T-cell (primary cell): Measurements from ENCODE around the gene PAK2. TPM values are rescaled to one million over a fixed set of nuclear protein-coding genes. Genes with fewer than 3 reads are reported as not detected.
"Not testable (repeated sequence)": the region's sequence is repeated elsewhere in the genome, so short reads cannot be mapped to it uniquely, and the experiment has no call there.

Experiments used
- ATAC-seq, 4 experiments: fragments of 200-7000 bp in 3 of 4; fragments of 150-1000 bp in 1 of 4; cut with Tn5 transposase; replicated peaks in 1 of 4; 1 replicate in 3 of 4; 2 replicates in 1 of 4; pipeline ENCODE4 v1.10.0; 2021; ENCODE audit warnings: moderate library complexity in 3 of 4, mild to moderate bottlenecking in 2 of 4, moderate number of reproducible peaks in 1 of 4
- CTCF ChIA-PET, 2 donors: fragments of 300-600 bp; sonication (Branson Sonifier 250); formaldehyde crosslinking; loops; one replicate each; lab custom pipeline; 2022; ENCODE audit warnings: antibody characterized with exemption in 2 of 2; lab: Charles Lee
- POLR2A ChIA-PET, 2 donors: fragments of 300-600 bp; sonication (Branson Sonifier 250); formaldehyde crosslinking; loops; one replicate each; lab custom pipeline; 2022; ENCODE audit warnings: antibody characterized with exemption in 2 of 2; lab: Charles Lee
- DNase-seq, 35 experiments: peaks; one replicate each; pipeline versions ENCODE4 v3.0.0 to v3.0.0-alpha.2; 2013 to 2023
- H3K27ac ChIP-seq: one replicate; pipeline ENCODE4 v1.5.1; 2013; ENCODE audit warnings: low read length
- H3K27me3 ChIP-seq, 2 experiments: replicated peaks in 1 of 2; 1 replicate in 1 of 2; 2 replicates in 1 of 2; pipeline versions ENCODE4 v1.6.1 to v1.7.0; 2013; ENCODE audit warnings: low read length in 1 of 2, mixed read lengths in 1 of 2; ENCODE audit not compliant: control insufficient read depth in 2 of 2, insufficient read depth in 2 of 2; ENCODE audit errors: extremely low read depth in 1 of 2
- H3K36me3 ChIP-seq, 2 donors: 1 replicate in 1 of 2; 2 replicates in 1 of 2; pipeline versions ENCODE4 v1.6.1 to v1.7.0; 2013; ENCODE audit warnings: low read length in 1 of 2; ENCODE audit not compliant: control insufficient read depth in 2 of 2, insufficient read depth in 1 of 2; ENCODE audit errors: extremely low read depth in 1 of 2
- H3K4me1 ChIP-seq, 2 experiments: 1 replicate in 1 of 2; 2 replicates in 1 of 2; pipeline versions ENCODE4 v1.6.1 to v1.7.0; 2013; ENCODE audit warnings: low read length in 2 of 2, mixed read lengths in 1 of 2; ENCODE audit not compliant: insufficient read depth in 2 of 2, control insufficient read depth in 1 of 2; ENCODE audit errors: extremely low read depth in 1 of 2
- H3K4me3 ChIP-seq, 2 donors: 1 replicate in 1 of 2; 2 replicates in 1 of 2; pipeline versions ENCODE4 v1.5.1 to v1.7.0; 2013; ENCODE audit warnings: mild to moderate bottlenecking in 2 of 2, low read length in 1 of 2, moderate library complexity in 1 of 2; ENCODE audit not compliant: control insufficient read depth in 1 of 2; ENCODE audit errors: extremely low read depth in 1 of 2
- H3K9me3 ChIP-seq: 2 replicates; pipeline ENCODE4 v1.7.0; 2013
- H3K27ac Mint-ChIP-seq, 2 donors: one replicate each; pipeline ENCODE4 v1.8.0; 2020 to 2021; ENCODE audit warnings: mild to moderate bottlenecking in 2 of 2, mixed read lengths in 2 of 2
- H3K27me3 Mint-ChIP-seq, 2 donors: one replicate each; pipeline ENCODE4 v1.8.0; 2021 to 2022; ENCODE audit warnings: mixed read lengths in 2 of 2
- H3K36me3 Mint-ChIP-seq: one replicate; pipeline ENCODE4 v1.8.0; 2021; ENCODE audit warnings: mixed read lengths
- H3K4me1 Mint-ChIP-seq, 3 donors: one replicate each; pipeline ENCODE4 v1.8.0; 2020 to 2022; ENCODE audit warnings: mixed read lengths in 3 of 3, mild to moderate bottlenecking in 1 of 3
- H3K4me3 Mint-ChIP-seq, 3 donors: one replicate each; pipeline ENCODE4 v1.8.0; 2020 to 2022; ENCODE audit warnings: mild to moderate bottlenecking in 3 of 3, mixed read lengths in 3 of 3, moderate library complexity in 3 of 3
- H3K9me3 Mint-ChIP-seq, 3 donors: one replicate each; pipeline ENCODE4 v1.8.0; 2020 to 2022; ENCODE audit warnings: mixed read lengths in 3 of 3
- WGBS: methylation state at CpG from one replicate; pipeline ENCODE4 v1.1.5; 2013; ENCODE audit warnings: missing lambda C conversion rate; ENCODE audit not compliant: insufficient coverage; 5-methylcytosine and 5-hydroxymethylcytosine counted together
- total RNA-seq, 35 experiments: library from RNA in 6 of 35; stranded (reverse) in 6 of 35; fragments of 120-200 nt in 1 of 35; gene quantifications; one replicate each; pipeline versions ENCODE4 v1.2.1 to v1.2.4 and lab custom pipeline; 2013 to 2026

PAK2 gene
- total RNA-seq, 5 donors from 2014 or later (not counting 1 experiment from before 2014, with no cell fraction given): 62.7 to 87.3 (median 76.2) TPM

DNA sequence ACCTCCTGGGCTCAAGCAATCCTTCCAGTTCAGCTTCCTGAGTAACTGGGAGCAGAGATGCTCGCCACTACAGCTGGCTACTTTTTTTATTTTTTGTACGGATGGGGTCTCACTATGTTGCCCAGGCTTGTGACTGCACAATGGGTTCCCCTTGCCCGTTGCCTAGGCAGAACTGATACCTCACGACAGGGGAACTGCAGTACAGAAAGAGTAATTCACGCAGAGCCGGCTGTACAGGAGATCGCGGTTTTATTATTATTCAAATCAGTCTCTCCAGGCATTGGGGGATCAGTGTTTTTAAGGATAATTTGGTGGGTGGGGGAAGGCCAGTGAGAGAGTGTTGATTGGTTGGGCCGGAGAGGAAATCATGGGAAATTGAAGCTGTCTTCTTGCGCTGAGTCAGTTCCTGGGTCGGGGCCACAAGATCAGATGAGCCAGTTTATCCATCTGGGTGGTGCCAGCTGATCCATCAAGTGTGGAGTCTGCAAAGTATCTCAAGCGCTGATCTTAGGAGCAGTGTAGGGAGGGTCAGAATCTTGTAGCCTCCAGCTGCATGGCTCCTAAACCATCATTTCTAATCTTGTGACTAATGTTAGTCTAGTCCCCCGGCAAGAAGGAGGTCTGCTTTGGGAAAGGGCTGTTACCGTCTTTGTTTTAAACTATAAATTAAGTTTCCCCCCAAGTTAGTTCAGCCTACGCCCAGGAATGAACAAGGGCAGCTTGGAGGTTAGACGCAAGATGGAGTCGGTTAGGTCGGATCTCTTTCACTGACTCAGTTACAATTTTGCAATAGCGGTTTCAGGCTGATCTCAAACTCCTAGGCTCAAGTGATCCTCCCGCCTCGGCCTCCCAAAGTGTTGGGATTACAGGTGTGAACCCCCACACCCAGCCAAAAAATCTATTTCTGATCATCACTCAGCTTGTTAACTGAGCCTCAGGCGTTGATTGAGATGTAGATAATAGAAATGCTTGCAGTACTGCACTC, 104.9 kb downstream of the PAK2 start:
- H3K4me1 Mint-ChIP-seq, H3K9me3 ChIP-seq, H3K27me3 Mint-ChIP-seq, H3K4me3 ChIP-seq, H3K36me3 ChIP-seq, H3K4me3 Mint-ChIP-seq, DNase-seq, H3K27ac Mint-ChIP-seq, ATAC-seq, H3K9me3 Mint-ChIP-seq, H3K36me3 Mint-ChIP-seq, H3K4me1 ChIP-seq, H3K27me3 ChIP-seq, H3K27ac ChIP-seq: not testable (repeated sequence)
- 84% methylated on average over 10 of the region's 22 CpGs for WGBS
- ChIA-PET CTCF (interaction anchor here in 1 of 2 donors (1.0 kb wide), 1 partner anchor 8 kb away, joined by 4 read pairs; no protein-coding TSS in a partner anchor), POLR2A (interaction anchor here in 1 of 2 donors (0.7 kb wide), 1 partner anchor 23 kb away, joined by 3 read pairs; the partner anchor contains the start of gene SENP5)

DNA sequence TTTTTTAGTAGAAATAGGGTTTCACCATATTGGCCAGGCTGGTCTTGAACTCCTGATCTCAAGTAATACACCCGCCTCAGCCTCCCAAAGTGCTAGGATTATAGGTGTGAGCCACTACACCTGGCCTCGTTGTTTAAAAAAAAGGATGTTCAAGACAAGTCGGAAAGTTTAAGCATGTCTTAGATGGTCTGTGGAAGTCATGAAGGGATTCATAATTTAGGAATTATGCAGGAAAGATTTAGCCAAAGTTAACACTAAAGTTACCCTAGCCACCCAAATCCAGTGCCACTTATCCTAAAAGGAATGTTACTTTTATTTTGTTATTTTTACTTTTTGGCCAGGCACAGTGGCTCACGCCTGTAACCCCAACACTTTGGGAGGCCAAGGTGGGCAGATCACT, 108.7 kb downstream of the PAK2 start:
- H3K27ac Mint-ChIP-seq, CTCF ChIA-PET, DNase-seq, H3K9me3 ChIP-seq, H3K27me3 Mint-ChIP-seq, ATAC-seq, H3K4me1 Mint-ChIP-seq, H3K4me3 Mint-ChIP-seq, H3K36me3 ChIP-seq, H3K4me1 ChIP-seq, H3K36me3 Mint-ChIP-seq, H3K9me3 Mint-ChIP-seq, H3K27ac ChIP-seq, H3K4me3 ChIP-seq: not testable (repeated sequence)
- WGBS: no CpG with 5 or more reads among the region's 4 CpGs
- POLR2A ChIA-PET: interaction anchor here in 1 of 2 donors (1.2 kb wide), 1 partner anchor 19 kb away, joined by 4 read pairs; the partner anchor contains the start of gene SENP5
- peaks cover 0 to 14% of the 10 kb centered on the region in 2 experiments for H3K27me3 ChIP-seq

DNA sequence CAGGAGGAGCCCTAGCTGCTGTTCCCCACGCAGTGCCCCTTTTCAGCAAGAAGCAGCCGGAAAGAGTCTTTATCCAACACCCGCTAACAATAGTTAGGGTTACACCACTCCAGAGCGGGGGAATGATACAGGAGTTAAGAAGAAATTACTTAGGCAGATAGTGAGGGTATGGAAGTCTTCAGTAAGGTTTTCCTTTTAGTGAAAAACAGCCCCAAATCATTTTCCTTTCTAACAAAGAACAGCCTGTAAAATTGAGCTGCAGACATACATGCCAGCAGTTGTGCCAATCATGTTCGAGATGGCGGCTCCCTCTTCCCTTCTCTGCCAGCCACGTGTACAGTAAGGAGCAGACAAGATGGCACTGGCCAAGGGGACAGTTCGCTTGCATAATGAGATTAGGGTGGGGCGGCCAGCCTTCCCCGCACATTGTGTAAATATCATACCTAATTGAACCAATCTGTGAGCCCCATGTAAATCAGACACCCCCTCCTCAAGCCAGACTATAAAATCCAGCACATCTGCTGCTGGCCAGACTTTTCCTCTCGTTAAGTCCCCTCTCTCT, 109.6 kb downstream of the PAK2 start:
- H3K36me3 Mint-ChIP-seq: no peaks in the 10 kb centered on the region
- no peaks in the 10 kb centered on the region for H3K9me3 ChIP-seq
- no peak overlapping the region for H3K4me3 ChIP-seq
- H3K27ac Mint-ChIP-seq: no peak overlapping the region
- ChIA-PET CTCF (no interaction called here), POLR2A (interaction anchor here in 1 of 2 donors (0.6 kb wide), 1 partner anchor 227 kb away, joined by 3 read pairs; no protein-coding TSS in a partner anchor)
- DNase-seq (no peak), ATAC-seq (no peak)
- no peaks in the 10 kb centered on the region for H3K4me1 ChIP-seq
- H3K27me3 Mint-ChIP-seq: peaks cover 4 to 9% of the 10 kb centered on the region in 2 donors
- no peaks in the 10 kb centered on the region for H3K4me1 Mint-ChIP-seq
- H3K27me3 ChIP-seq: peaks cover 0 to 16% of the 10 kb centered on the region in 2 experiments
- H3K4me3 Mint-ChIP-seq: no peak overlapping the region
- H3K9me3 Mint-ChIP-seq: no peaks in the 10 kb centered on the region
- 90% methylated on average over 2 of the region's 11 CpGs for WGBS
- H3K36me3 ChIP-seq: no peaks in the 10 kb centered on the region
- no peak overlapping the region for H3K27ac ChIP-seq

DNA sequence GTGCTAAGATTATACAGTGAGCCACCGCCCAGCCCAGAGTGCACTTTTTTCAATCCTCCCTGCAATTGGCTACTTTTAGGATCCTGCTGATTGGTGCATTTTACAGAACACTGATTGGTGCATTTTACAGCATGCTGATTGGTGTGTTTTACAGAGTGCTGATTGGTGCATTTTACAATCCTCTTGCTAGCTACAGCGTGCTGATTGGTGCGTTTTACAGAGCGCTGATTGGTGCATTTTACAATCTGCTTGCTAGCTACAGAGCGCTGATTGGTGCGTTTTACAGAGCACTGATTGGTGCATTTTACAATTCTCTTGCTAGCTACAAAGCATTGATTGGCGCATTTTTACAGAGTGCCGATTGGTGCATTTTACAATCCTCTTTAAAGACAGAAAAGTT, 123.3 kb downstream of the PAK2 start:
- peaks cover 5 to 15% (median 8%) of the 10 kb centered on the region in 3 donors for H3K4me1 Mint-ChIP-seq
- H3K36me3 Mint-ChIP-seq, DNase-seq, H3K9me3 ChIP-seq, H3K27me3 ChIP-seq, H3K4me3 ChIP-seq, CTCF ChIA-PET, H3K36me3 ChIP-seq, ATAC-seq, H3K27ac Mint-ChIP-seq, H3K9me3 Mint-ChIP-seq, POLR2A ChIA-PET, H3K4me3 Mint-ChIP-seq, H3K4me1 ChIP-seq, H3K27ac ChIP-seq, H3K27me3 Mint-ChIP-seq: not testable (repeated sequence)
- 98% methylated on average over 5 of the region's 8 CpGs for WGBS

DNA sequence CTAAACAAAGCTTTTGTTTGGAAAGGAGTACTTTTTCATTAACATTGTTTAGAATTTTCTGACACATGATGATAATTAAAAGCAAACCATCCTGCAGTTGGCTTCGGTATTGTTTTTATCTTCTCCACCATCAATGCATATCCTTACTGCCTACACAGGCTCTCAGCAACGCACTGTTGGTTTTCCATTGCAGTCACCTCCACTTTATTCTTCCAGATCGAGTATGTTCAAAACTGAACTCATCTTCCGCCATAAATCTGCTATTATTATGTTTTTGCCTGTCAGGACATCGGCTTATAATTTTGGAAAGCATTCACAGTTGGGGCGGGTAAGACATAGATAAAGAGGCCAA, 127.5 kb downstream of the PAK2 start:
- no peaks in the 10 kb centered on the region for H3K36me3 ChIP-seq
- no peaks in the 10 kb centered on the region for H3K27me3 ChIP-seq
- ATAC-seq: no peak
- Mint-ChIP-seq H3K27ac (peak overlapping the region; percentile 93 to 95), H3K4me3 (peak overlapping the region; percentile 84 to 94 (median 89)), H3K9me3 (no peaks in the 10 kb centered on the region), H3K4me1 (peaks cover 28 to 30% (median 30%) of the 10 kb centered on the region in 3 donors), H3K36me3 (peaks cover 5% of the 10 kb centered on the region), H3K27me3 (no peaks in the 10 kb centered on the region)
- DNase-seq: no peak
- CTCF ChIA-PET: interaction anchor here in 1 of 2 donors (0.6 to 1.7 kb wide), 4 partner anchors 31 to 119 kb away, joined by 4 to 22 read pairs (median 5); partner anchors contain the start of gene NCBP2
- no peaks in the 10 kb centered on the region for H3K9me3 ChIP-seq
- 24% methylated on average over 3 of the region's 6 CpGs for WGBS
- peak overlapping the region; percentile 89 for H3K27ac ChIP-seq
- peak overlapping the region; percentile 79 to 92 for H3K4me3 ChIP-seq
- H3K4me1 ChIP-seq: peaks cover 12 to 26% of the 10 kb centered on the region in 2 experiments
- POLR2A ChIA-PET: interaction anchor here (0.6 to 1.6 kb wide), 7 partner anchors 20 to 1321 kb away, joined by 3 to 7 read pairs (median 4); partner anchors contain the start of gene NCBP2 (in 1 of the 2)
